GM11168 (cell line): ENCODE results near the gene PKDCC.
"Not testable (repeated sequence)": the region's sequence is repeated elsewhere in the genome, so short reads cannot be mapped to it uniquely, and the experiment has no call there.

Source experiments
- in situ Hi-C: fragments of 300-500 bp; cut with MboI; formaldehyde crosslinking; loops from one replicate; pipeline ENCODE4 v1.12.0; 2022; ENCODE audit warnings: low sequenced_read_pairs; ENCODE audit not compliant: unreplicated experiment

Gene PKDCC

DNA sequence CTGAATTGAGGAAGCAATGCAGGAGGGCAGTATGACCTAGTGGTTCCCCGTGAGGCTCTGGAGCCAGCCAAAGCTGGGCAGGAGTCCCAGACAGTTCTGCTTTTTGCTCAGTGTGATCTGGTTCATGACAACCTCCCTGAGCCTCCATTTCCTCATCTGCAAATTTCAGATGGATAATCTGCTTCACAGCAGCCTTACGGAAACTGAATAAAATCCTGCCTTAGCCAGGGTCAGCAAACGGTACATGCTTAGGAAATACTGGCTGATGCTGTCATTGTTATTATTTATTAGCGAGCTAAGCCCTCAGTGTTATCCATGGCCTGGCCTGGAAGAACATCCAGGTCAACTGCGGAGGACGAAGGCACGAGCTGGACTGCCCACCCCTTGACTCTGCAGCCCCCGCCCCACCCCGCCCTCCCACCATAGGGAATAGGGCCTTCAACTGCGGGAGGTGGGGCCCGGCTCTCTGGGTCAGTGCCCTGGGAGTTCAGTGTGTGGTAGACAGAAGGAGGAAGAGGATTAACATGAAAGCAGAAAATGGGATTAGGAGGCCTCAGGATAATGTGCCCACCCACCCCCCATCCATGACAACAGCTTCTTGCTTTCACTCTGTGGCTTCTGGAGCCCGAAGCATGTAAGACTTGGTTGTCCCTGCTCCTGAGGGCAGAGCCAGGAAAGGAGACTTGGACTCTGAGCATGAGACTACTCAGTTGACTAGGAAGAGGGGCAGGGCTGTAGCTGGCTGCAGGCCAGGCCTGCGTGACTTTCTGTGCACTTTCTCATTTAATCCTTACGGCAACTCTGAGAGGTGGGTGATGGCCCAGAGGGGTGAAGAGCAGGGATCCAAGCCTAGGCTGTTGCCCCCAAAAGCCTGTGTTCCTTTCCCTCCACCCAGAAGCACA lies 13.1 kb downstream of the PKDCC start:
- in situ Hi-C loops: no loop called here

DNA sequence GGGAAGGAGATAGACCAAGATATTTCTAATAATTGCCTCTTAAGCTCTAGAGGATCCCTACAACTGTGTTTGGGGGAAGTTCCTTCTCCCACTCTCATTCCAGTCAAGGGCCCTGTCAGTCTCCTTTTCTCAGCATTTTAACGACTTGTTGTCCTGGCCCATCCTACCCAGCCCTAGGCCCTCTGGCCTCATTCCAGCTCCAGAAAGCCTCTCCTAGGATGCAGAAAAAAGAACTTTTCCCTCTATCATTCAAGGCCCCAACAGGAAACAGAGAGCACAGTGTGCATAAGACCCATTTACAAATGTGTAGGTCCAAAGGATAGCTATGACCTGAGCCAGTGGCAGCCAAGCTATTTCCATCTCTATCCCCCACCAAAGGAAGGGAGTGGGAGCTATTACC lies 14.0 kb downstream of the PKDCC start:
- in situ Hi-C loops: no loop called here

DNA sequence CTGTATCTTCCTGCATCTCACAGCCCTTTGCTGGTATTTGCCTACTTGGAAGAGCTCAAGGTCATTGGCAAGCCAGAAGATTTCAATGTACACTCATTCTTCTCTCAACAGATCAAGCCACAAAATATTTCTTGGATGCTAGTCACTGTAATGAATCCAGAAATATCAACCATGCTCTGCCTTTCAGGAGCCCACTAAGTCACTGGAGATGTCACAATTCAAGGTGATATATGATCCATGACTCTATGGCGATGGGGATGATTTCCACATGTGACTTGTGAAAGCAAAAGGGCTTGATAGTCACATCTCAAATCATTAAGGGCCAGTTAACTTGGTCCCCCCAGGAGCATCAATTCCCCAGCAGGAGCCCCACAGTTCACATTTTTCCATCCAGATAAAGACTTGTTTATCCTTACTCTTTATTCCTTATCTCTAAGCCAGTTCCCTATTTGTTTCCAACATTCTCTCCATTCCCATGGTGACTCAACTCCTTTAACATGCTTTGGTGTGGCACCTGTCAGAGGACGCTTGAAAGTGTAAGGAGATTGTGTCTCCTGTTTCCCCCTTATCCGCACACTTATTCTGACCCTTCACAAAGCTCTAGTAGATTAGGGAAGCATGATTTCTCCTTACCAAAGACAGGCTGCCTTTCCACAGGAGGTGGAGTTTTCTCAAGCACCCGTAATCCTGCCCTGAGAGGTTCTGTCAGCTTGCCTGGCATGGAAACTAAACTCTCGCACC lies 15.8 kb downstream of the PKDCC start:
- in situ Hi-C loops: no loop called here

DNA sequence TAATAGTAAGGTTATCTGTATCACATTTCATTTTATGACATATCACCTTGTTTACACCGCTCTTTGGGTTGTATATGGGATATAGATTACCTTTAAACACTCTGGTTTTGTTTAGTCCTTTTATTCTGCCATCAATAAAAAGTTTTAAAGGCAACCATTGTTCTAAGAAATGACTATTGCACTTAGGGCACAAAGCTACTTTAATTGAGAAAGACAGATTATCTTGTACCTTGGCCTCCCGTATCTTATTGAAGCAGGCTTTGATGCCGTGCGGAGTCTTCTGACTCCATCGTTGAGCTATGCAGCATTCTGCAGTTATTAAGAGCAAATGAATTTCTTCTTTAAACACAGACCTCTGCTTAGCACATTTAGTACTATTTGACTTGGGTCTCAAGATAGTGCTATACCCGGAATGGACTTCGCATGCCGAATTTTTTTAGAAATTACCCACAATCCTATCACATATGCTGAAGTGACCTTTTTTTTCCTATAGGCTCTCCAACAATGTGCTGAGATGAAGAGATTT lies 16.7 kb downstream of the PKDCC start:
- in situ Hi-C loops: no loop called here

DNA sequence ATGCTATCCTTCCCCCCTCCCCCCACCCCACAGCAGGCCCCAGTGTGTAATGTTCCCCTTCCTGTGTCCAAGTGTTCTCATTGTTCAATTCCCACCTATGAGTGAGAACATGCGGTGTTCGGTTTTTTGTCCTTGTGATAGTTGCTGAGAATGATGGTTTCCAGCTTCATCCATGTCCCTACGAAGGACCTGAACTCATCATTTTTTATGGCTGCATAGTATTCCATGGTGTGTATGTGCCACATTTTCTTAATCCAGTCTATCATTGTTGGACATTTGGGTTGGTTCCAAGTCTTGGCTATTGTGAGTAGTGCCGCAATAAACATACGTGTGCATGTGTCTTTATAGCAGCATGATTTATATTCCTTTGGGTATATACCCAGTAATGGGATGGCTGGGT lies 17.9 kb downstream of the PKDCC start:
- in situ Hi-C loops: not testable (repeated sequence)

DNA sequence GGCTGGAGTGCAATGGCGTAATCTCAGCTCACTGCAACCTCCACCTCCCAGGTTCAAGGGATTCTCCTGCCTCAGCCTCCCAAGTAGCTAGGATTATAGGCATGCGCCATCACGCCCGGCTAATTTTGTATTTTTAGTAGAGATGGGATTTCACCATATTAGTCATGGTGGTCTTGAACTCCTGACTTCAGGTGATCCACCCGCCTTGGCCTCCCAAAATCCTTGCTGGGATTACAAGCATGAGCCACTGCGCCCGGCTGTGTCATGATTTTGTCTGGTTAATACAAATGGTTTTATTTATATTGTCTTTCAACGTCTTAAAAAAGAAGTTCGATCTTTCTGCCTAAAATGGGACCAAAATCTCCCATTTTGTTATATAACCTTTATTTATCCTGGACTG lies 19.2 kb downstream of the PKDCC start:
- in situ Hi-C loops: not testable (repeated sequence)

- in situ Hi-C loops: no loop called here
These were observed 19.7 kb downstream of the PKDCC start for GRCh38 chr2:42067521-42067920.

- in situ Hi-C loops: no loop called here
These were observed 20.9 kb downstream of the PKDCC start for GRCh38 chr2:42068571-42069178.

- in situ Hi-C loops: no loop called here
These were observed 21.7 kb downstream of the PKDCC start for GRCh38 chr2:42069568-42069967.

- in situ Hi-C loops: no loop called here
These were observed 24.0 kb downstream of the PKDCC start for GRCh38 chr2:42071791-42072190.

DNA sequence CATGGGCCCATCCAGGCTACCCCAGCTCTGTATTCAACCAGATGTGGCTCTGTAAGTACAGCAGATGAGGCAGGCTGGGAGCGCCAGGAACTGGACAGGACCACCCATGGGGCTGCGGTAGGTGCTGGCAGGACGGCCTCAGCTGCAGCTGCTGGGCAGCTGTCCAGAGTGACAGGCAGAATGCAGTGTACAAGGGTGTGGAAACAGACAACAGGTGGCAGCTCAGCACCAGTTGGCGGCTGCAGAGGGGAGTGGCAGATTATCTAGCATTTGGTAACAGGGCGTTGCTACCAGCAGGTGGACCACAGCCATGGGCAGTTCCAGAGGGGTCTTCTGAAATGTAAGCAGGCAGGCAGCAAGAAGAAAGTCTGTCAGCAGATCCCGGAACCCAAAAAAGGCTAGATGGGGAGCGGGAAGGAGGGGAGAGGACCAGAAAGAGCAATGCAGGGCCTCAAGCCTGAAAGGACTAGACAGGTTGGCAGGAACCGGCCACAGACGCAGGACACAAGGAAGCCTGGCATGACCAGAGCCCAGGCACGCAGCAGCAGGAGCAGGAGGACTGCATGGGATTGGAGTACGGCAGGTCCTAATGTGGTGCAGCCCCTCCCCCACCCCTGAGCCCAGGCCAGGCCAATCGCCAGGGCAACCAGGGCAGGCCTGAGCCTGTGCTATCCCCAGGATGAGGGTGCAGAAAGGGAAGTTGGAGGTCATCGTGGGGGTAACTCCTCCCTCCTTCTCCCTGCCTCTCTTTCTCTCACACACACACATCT lies 24.7 kb downstream of the PKDCC start:
- in situ Hi-C loops: no loop called here

DNA sequence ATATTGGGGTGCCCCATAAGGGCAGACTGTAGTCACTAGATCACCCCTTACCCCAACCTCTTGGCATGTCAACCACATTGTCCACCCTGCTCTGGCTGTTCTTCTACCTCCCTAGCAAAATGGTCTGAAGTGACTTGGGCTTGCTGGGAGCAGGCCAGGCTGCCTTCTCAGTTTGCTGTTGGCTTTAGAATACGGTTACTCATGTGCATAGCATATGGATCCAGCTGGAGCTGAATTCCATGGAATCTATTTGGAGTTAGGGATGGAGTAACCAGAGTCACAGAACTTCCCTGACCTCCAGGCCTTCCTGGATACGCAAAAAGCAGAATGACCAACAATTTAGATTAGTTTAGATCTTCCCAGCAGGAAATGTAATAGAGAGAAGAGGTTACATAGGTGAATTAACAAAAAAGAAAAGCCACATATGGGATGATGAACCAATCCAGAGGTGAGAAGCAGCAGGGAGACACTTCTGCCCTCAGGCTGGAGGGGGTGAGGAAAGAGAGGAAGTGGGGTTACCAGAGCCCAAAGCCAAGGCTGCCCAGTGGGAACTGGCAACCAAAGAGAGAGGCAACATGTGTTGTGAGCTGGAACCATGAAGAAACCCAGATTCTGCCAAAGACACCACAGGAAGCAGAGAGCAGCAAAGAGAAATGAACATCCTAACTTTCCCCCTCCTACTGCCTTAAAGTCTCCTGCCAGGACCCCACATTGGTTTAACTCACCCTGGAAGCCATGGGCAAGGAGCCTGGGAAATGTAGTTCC lies 26.1 kb downstream of the PKDCC start:
- in situ Hi-C loops: no loop called here

- in situ Hi-C loops: no loop called here
These were observed 26.8 kb downstream of the PKDCC start for GRCh38 chr2:42074661-42075060.

DNA sequence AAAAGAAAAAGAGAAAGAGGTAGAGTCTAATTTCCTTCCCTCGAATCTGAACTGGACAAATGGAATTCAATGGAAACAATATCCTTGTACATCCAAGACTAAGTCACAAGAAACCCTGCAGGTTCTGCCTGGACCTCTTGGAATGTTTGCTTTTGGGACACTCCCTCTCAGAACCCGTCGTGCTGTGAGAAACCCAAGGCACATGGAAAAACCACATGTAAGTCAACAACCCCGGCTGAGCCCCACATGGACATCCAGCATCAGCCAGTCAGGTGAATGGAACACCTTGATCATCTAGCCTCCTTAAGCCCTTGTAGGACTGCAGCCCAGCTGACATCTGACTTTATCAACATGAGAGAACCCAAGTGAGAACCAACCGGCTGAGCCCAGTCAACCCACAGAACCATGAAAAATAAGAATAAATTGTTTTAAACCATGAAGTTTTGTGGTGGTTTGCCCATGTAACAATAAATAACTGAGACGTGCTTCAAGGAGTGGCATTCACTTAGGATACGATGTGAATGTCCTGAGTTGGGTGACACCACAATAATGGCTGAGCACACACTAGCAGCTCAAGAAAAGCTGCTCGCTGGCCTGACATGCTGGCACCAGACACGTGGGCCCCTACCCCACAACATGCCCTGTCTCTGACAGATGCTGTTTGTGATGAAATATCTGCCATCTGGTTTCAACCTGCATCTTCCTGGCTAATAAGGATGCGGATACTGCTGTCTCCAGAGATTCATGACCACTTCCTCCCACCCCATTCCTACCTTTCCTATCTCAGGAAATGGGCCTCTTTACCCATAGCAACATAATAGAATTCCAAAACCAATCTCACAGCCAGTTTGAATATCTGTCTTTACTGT lies 28.8 kb downstream of the PKDCC start:
- in situ Hi-C loops: no loop called here

- in situ Hi-C loops: no loop called here
These were observed 29.5 kb downstream of the PKDCC start for GRCh38 chr2:42077343-42077742.

GRCh38 chr2:42079737-42080287 lies 32.0 kb downstream of the PKDCC start:
- in situ Hi-C loops: loop anchor here (5.0 to 10.0 kb wide), 2 partner anchors 55 to 208 kb away; no protein-coding TSS in a partner anchor

DNA sequence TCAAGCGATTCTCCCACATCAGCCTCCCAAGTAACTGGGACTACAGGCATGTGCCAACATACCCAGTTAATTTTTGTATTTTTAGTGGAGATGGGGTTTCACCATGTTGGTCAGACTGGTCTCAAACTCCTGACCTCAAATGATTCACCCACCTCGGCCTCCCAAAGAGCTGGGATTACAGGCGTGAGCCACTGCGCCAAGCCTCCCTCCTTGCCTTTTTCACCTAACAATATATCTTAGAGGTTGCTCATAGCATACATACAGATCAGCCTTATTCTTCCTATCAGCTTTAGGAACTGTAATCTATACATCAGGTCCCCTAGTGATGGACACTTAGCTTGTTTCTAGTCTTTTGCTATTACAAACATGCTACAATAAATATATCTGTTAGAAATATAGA lies 33.3 kb downstream of the PKDCC start:
- in situ Hi-C loops: loop anchor here (5.0 to 10.0 kb wide), 2 partner anchors 56 to 209 kb away; no protein-coding TSS in a partner anchor

GRCh38 chr2:42082016-42082415 lies 34.2 kb downstream of the PKDCC start:
- in situ Hi-C loops: loop anchor here (5.0 to 10.0 kb wide), 2 partner anchors 57 to 210 kb away; no protein-coding TSS in a partner anchor
